MM.1S (cell line): ENCODE measurements around the gene ARHGEF11.

Source experiments
- DNase-seq: peaks from one replicate; pipeline ENCODE4 v3.0.0-alpha.2; 2015
- H2AFZ ChIP-seq: fragments of 300-600 bp; sonication (generic); 2 replicates; pipeline ENCODE4 v1.6.0; 2016; ENCODE audit warnings: antibody characterized with exemption, low read length
- H3F3A ChIP-seq: fragments of 300-600 bp; sonication (generic); 2 replicates; pipeline ENCODE4 v1.6.1; 2016; ENCODE audit warnings: mild to moderate bottlenecking, antibody characterized with exemption, low read length, moderate library complexity, mixed read lengths; ENCODE audit not compliant: insufficient read depth
- H3K27ac ChIP-seq: fragments of 300-600 bp; sonication (generic); 2 replicates; pipeline ENCODE4 v1.5.1; 2016; ENCODE audit warnings: mild to moderate bottlenecking, low read length
- H3K27me3 ChIP-seq: fragments of 300-600 bp; sonication (generic); replicated peaks from 2 replicates; pipeline ENCODE4 v1.6.0; 2016; ENCODE audit warnings: low read length; ENCODE audit not compliant: insufficient read depth
- H3K36me3 ChIP-seq: fragments of 300-600 bp; sonication (generic); replicated peaks from 2 replicates; pipeline ENCODE4 v1.6.1; 2016; ENCODE audit warnings: mild to moderate bottlenecking, low read length, mixed read lengths; ENCODE audit not compliant: insufficient read depth
- H3K4me1 ChIP-seq: fragments of 300-600 bp; sonication (generic); 2 replicates; pipeline ENCODE4 v1.6.1; 2016; ENCODE audit warnings: low read length, mixed read lengths
- H3K4me2 ChIP-seq: fragments of 300-600 bp; sonication (generic); 2 replicates; pipeline ENCODE4 v1.6.0; 2016; ENCODE audit warnings: low read depth, low read length
- H3K4me3 ChIP-seq: fragments of 300-600 bp; sonication (generic); 2 replicates; pipeline ENCODE4 v1.5.1; 2016; ENCODE audit warnings: low read length, mixed read lengths
- H3K79me2 ChIP-seq: fragments of 300-600 bp; sonication (generic); 2 replicates; pipeline ENCODE4 v1.6.1; 2016; ENCODE audit warnings: mixed run types, low read length, mixed read lengths
- H3K9ac ChIP-seq: fragments of 300-600 bp; sonication (generic); 2 replicates; pipeline ENCODE4 v1.6.1; 2016; ENCODE audit warnings: low read length, mixed read lengths
- H3K9me2 ChIP-seq: fragments of 300-600 bp; sonication (generic); replicated peaks from 2 replicates; pipeline ENCODE4 v1.6.1; 2016; ENCODE audit warnings: mild to moderate bottlenecking, low read length, mixed read lengths; ENCODE audit not compliant: insufficient read depth
- H3K9me3 ChIP-seq: fragments of 300-600 bp; sonication (generic); replicated peaks from 2 replicates; pipeline ENCODE4 v1.6.1; 2016; ENCODE audit warnings: mild to moderate bottlenecking, low read length, mixed read lengths; ENCODE audit not compliant: insufficient read depth
- H4K20me1 ChIP-seq: fragments of 300-600 bp; sonication (generic); 2 replicates; pipeline ENCODE4 v1.6.1; 2016; ENCODE audit warnings: mild to moderate bottlenecking, low read length, moderate library complexity, mixed read lengths; ENCODE audit not compliant: insufficient read depth
- EZH2 ChIP-seq: fragments of 300-600 bp; sonication (generic); optimal IDR thresholded peaks from 2 replicates; pipeline ENCODE3; 2017; ENCODE audit warnings: low read depth, mild to moderate bottlenecking, antibody characterized with exemption, low read length, mixed read lengths
- EZH2phosphoT487 ChIP-seq: fragments of 300-600 bp; sonication (generic); IDR thresholded peaks from 2 replicates; pipeline ENCODE4 v1.6.1; 2018; ENCODE audit warnings: antibody characterized with exemption, low read length
- TF ChIP-seq, protein P1 (sequence below): fragments of 300-600 bp; sonication (generic); IDR thresholded peaks from 2 replicates; pipeline ENCODE4 v1.5.1; 2016; ENCODE audit warnings: antibody characterized with exemption, low read length, mixed read lengths

ARHGEF11 gene

GRCh38 chr1:156922986-156923669, 122.4 kb downstream of the ARHGEF11 start:
- Histone ChIP-seq H3K4me3 (no peak overlapping the region), H3K36me3 (no peaks in the 10 kb centered on the region), H3K9me3 (no peaks in the 10 kb centered on the region), H3K27me3 (peaks cover 97% of the 10 kb centered on the region), H3K4me2 (no peak overlapping the region), H3K79me2 (no peaks in the 10 kb centered on the region), H3F3A (no peaks in the 10 kb centered on the region), H4K20me1 (no peaks in the 10 kb centered on the region), H3K27ac (no peak overlapping the region), H2AFZ (no peak overlapping the region), H3K4me1 (peaks cover 7% of the 10 kb centered on the region; the same call in 1 of the 2 replicates), H3K9me2 (no peaks in the 10 kb centered on the region), H3K9ac (no peak overlapping the region)
- DNase-seq = no peak
- TF ChIP-seq EZH2 (no peak), EZH2phosphoT487 (no peak)
- TF ChIP-seq, protein P1, sequence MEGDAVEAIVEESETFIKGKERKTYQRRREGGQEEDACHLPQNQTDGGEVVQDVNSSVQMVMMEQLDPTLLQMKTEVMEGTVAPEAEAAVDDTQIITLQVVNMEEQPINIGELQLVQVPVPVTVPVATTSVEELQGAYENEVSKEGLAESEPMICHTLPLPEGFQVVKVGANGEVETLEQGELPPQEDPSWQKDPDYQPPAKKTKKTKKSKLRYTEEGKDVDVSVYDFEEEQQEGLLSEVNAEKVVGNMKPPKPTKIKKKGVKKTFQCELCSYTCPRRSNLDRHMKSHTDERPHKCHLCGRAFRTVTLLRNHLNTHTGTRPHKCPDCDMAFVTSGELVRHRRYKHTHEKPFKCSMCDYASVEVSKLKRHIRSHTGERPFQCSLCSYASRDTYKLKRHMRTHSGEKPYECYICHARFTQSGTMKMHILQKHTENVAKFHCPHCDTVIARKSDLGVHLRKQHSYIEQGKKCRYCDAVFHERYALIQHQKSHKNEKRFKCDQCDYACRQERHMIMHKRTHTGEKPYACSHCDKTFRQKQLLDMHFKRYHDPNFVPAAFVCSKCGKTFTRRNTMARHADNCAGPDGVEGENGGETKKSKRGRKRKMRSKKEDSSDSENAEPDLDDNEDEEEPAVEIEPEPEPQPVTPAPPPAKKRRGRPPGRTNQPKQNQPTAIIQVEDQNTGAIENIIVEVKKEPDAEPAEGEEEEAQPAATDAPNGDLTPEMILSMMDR = no peak

DNA sequence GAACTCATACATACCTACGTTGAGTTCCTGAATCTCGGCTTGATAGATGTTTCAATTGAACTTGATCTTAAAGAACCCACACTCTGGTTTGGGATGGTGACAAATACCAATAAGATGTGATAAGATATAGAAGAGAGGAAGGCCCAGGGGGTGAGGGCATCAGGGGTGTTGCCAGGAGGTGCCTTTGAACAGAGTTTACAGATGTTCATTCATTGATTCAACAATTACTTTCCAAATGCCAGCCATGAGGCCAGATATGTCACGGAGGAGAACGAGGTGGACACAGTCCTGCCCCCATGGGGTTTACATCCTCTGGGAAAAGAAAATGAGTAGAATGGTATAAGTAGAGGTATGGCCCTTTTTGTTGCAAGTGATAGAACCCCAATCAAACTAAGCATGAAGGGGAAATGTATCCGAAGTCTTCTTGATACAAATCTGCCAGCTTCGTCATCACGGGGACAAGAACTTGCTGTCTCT, 124.5 kb downstream of the ARHGEF11 start:
- Histone ChIP-seq H4K20me1 (no peaks in the 10 kb centered on the region), H3K79me2 (no peaks in the 10 kb centered on the region), H3K4me1 (no peaks in the 10 kb centered on the region), H3K4me2 (no peak overlapping the region), H3K9me3 (no peaks in the 10 kb centered on the region), H3K27me3 (peaks cover 77% of the 10 kb centered on the region), H3K9me2 (no peaks in the 10 kb centered on the region), H2AFZ (no peak overlapping the region), H3K4me3 (no peak overlapping the region), H3K27ac (no peak overlapping the region), H3F3A (no peaks in the 10 kb centered on the region), H3K9ac (no peak overlapping the region), H3K36me3 (no peaks in the 10 kb centered on the region)
- no peak for DNase-seq
- TF ChIP-seq EZH2 = peak; percentile 32
- TF ChIP-seq, protein P1 = no peak
- TF ChIP-seq EZH2phosphoT487 = no peak

GRCh38 chr1:156920233-156921052, 125.1 kb downstream of the ARHGEF11 start, which contains the start of gene LRRC71:
Gene LRRC71, plus strand, starts transcription at chr1:156920632. Its CDS starts 172 bp downstream, at chr1:156920804.
- Histone ChIP-seq H3K4me1 (no peaks in the 10 kb centered on the region), H2AFZ (0 out of 2 replicates have a peak within 1 kb of the TSS, but pooled peaks have one; percentile 15), H3K27me3 (peaks cover 70% of the 10 kb centered on the region), H3K27ac (no peak within 1 kb of the TSS), H4K20me1 (no peaks in the 10 kb centered on the region), H3F3A (no peaks in the 10 kb centered on the region), H3K9me3 (no peaks in the 10 kb centered on the region), H3K4me2 (peak within 1 kb of the TSS; percentile 37; the same call in 1 of the 2 replicates), H3K79me2 (no peaks in the 10 kb centered on the region), H3K36me3 (no peaks in the 10 kb centered on the region), H3K4me3 (no peak within 1 kb of the TSS), H3K9me2 (no peaks in the 10 kb centered on the region), H3K9ac (no peak within 1 kb of the TSS)
- DNase-seq = peak; percentile 58
- no peak for TF ChIP-seq EZH2phosphoT487
- TF ChIP-seq, protein P1 = peak; percentile 77
- peak; percentile 87 for TF ChIP-seq EZH2
